Breast epithelium (tissue), 4 donors: ENCODE results near the gene RBP5. TPM values are rescaled to one million over a fixed set of nuclear protein-coding genes. Genes with fewer than 3 reads are reported as not detected.

ENCODE experiments used
- DNase-seq, 2 donors: peaks; one replicate each; pipeline ENCODE4 v3.0.0-alpha.2; 2019; ENCODE audit warnings: low spot score in 2 of 2
- H3K27ac ChIP-seq, 2 donors: fragments of 200-600 bp; sonication (generic) in 1 of 2; one replicate each; pipeline ENCODE4 v1.5.1; 2016 to 2019; ENCODE audit warnings: mild to moderate bottlenecking in 1 of 2
- H3K27me3 ChIP-seq, 2 donors: fragments of 200-600 bp; sonication (generic) in 1 of 2; one replicate each; pipeline versions ENCODE4 v1.5.1 to v1.6.0; 2017 to 2019; ENCODE audit warnings: control low read depth in 1 of 2, mild to moderate bottlenecking in 1 of 2
- H3K36me3 ChIP-seq: fragments of 200-600 bp; one replicate; pipeline ENCODE4 v1.5.1; 2019
- H3K4me1 ChIP-seq, 2 donors: fragments of 200-600 bp; sonication (generic); one replicate each; pipeline ENCODE4 v1.5.1; 2016 to 2019; ENCODE audit warnings: control low read depth in 1 of 2
- H3K4me3 ChIP-seq, 3 donors: fragments of 200-600 bp; sonication (generic); 1 replicate in 2 of 3; 2 replicates in 1 of 3; pipeline ENCODE4 v1.5.1; 2016 to 2019; ENCODE audit warnings: mild to moderate bottlenecking in 3 of 3, moderate library complexity in 2 of 3
- H3K9me3 ChIP-seq, 2 donors: fragments of 200-600 bp; sonication (generic) in 1 of 2; one replicate each; pipeline ENCODE4 v1.5.1; 2016 to 2019; ENCODE audit warnings: control low read depth in 1 of 2
- CTCF ChIP-seq, 3 donors: fragments of 450-650 bp; IDR thresholded peaks; one replicate each; pipeline ENCODE4 v1.5.1; 2016 to 2017; ENCODE audit warnings: antibody characterized with exemption in 3 of 3, mild to moderate bottlenecking in 3 of 3, moderate library complexity in 3 of 3
- POLR2A ChIP-seq: fragments of 450-650 bp; IDR thresholded peaks from one replicate; pipeline ENCODE4 v1.6.1; 2016; ENCODE audit warnings: antibody characterized with exemption, mild to moderate bottlenecking, moderate library complexity
- POLR2AphosphoS5 ChIP-seq, 3 donors: sonication (generic); formaldehyde crosslinking; IDR thresholded peaks; one replicate each; pipeline ENCODE4 v1.6.1; 2017; ENCODE audit warnings: antibody characterized with exemption in 3 of 3
- intact Hi-C: fragments of 100-400 bp; cut with DNase I; formaldehyde crosslinking; loops from one replicate; pipeline ENCODE4 v1.15.1; 2023; ENCODE audit warnings: low total_unique reads
- total RNA-seq, 3 donors: library from RNA; depleted of rRNA; stranded (reverse); fragments of >200 nt; gene quantifications; one replicate each; pipeline ENCODE4 v1.1.0, GENCODE V29; 2016

RBP5 gene
- total RNA-seq, 3 donors from 2014 or later, result 1.1 to 3.3 (median 2.9) TPM

- Histone ChIP-seq H3K36me3 (no peaks in the 10 kb centered on the region), H3K4me1 (no peaks in the 10 kb centered on the region), H3K27me3 (no peaks in the 10 kb centered on the region), H3K9me3 (no peaks in the 10 kb centered on the region), H3K27ac (no peak overlapping the region), H3K4me3 (no peak overlapping the region)
- TF ChIP-seq POLR2A, result no peak
- no peak for TF ChIP-seq POLR2AphosphoS5 (IDR thresholded peaks at IDR 0.05)
- TF ChIP-seq CTCF (IDR thresholded peaks at IDR 0.05), result no peak
- DNase-seq, result no peak
- intact Hi-C loops, result loop anchor here (10.0 kb wide), 1 partner anchor 172 kb away; the partner anchor contains the start of genes C12orf57 and RNU7-1
These were observed 11.8 kb downstream of the RBP5 start for GRCh38 chr12:7116916-7117315.

GRCh38 chr12:7116196-7116595 lies 12.5 kb downstream of the RBP5 start:
- Histone ChIP-seq H3K27ac (peak overlapping the region in 1 of 2 donors; percentile 3), H3K4me3 (no peak overlapping the region), H3K4me1 (no peaks in the 10 kb centered on the region), H3K27me3 (no peaks in the 10 kb centered on the region), H3K36me3 (no peaks in the 10 kb centered on the region), H3K9me3 (no peaks in the 10 kb centered on the region)
- intact Hi-C loops, result loop anchor here (10.0 kb wide), 1 partner anchor 171 kb away; the partner anchor contains the start of genes C12orf57 and RNU7-1
- DNase-seq, result no peak
- TF ChIP-seq CTCF (IDR thresholded peaks at IDR 0.05), result no peak
- no peak for TF ChIP-seq POLR2A
- TF ChIP-seq POLR2AphosphoS5 (IDR thresholded peaks at IDR 0.05), result no peak

DNA sequence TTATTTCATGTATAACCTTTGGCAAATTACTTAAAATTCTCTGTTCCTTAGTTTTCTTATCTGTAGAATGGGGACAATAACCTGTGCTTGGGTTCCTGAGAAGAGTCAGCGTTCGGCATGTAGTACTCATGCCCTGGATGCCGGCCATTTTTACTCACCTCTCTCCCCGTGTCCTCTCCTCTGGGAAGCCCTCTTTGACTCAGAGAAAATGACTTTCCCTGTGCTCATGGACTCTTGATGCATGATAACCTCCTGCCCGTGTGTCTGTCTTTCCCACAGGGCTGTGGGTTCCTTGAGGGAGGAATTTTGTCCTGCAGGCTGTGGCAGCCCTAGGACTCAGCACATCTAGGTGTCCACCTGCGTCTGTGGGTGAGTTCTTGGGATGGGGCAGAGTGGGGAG lies 13.8 kb downstream of the RBP5 start:
- Histone ChIP-seq H3K36me3 (no peaks in the 10 kb centered on the region), H3K4me3 (no peak overlapping the region), H3K27me3 (no peaks in the 10 kb centered on the region), H3K4me1 (no peaks in the 10 kb centered on the region), H3K9me3 (no peaks in the 10 kb centered on the region), H3K27ac (no peak overlapping the region)
- intact Hi-C loops, result loop anchor here (10.0 kb wide), 1 partner anchor 170 kb away; the partner anchor contains the start of genes C12orf57 and RNU7-1
- TF ChIP-seq POLR2A, result no peak
- no peak for TF ChIP-seq POLR2AphosphoS5 (IDR thresholded peaks at IDR 0.05)
- TF ChIP-seq CTCF (IDR thresholded peaks at IDR 0.05), result no peak
- no peak for DNase-seq

DNA sequence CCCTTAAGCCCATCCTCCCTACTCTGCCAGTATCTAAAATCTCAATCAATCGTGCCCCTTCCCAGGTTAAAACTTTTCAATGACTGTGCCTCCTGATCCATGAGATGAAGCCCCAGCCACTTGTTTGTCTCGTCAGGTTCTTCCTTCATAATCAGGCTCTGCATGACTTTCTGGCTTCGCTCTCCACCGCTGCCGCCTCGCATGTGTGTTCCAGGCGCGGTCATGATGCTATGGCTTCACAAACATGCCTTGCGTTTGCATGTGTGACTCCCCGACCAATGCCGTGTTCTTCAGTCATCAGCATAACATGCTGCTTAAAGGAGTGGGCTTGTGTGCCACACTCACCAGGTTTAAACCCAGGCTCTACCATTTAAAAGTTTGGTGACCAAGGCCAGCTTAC lies 14.7 kb downstream of the RBP5 start:
- intact Hi-C loops, result loop anchor here (10.0 kb wide), 1 partner anchor 169 kb away; the partner anchor contains the start of genes C12orf57 and RNU7-1
- no peak for DNase-seq
- H3K9me3 ChIP-seq, result no peaks in the 10 kb centered on the region
- H3K36me3 ChIP-seq, result no peaks in the 10 kb centered on the region
- H3K4me1 ChIP-seq, result no peaks in the 10 kb centered on the region
- H3K27me3 ChIP-seq, result no peaks in the 10 kb centered on the region
- TF ChIP-seq CTCF (IDR thresholded peaks at IDR 0.05) (no peak), POLR2AphosphoS5 (IDR thresholded peaks at IDR 0.05) (no peak), POLR2A (no peak)
- peak overlapping the region in 1 of 2 donors; percentile 57 for H3K27ac ChIP-seq
- no peak overlapping the region for H3K4me3 ChIP-seq

GRCh38 chr12:7113389-7113871 lies 15.3 kb downstream of the RBP5 start:
- Histone ChIP-seq H3K4me3 (no peak overlapping the region), H3K27ac (peak overlapping the region in 1 of 2 donors; percentile 57), H3K9me3 (no peaks in the 10 kb centered on the region), H3K27me3 (no peaks in the 10 kb centered on the region), H3K36me3 (no peaks in the 10 kb centered on the region), H3K4me1 (no peaks in the 10 kb centered on the region)
- DNase-seq, result no peak
- TF ChIP-seq CTCF (IDR thresholded peaks at IDR 0.05) (peak; percentile 78 to 91 (median 81)), POLR2AphosphoS5 (IDR thresholded peaks at IDR 0.05) (no peak), POLR2A (no peak)
- intact Hi-C loops, result loop anchor here (10.0 kb wide), 1 partner anchor 169 kb away; the partner anchor contains the start of genes C12orf57 and RNU7-1
